Panc1 (cell line): ENCODE results near the gene GNAZ. TPM values are rescaled to one million over a fixed set of nuclear protein-coding genes. Genes with fewer than 3 reads are reported as not detected.

ENCODE experiments used
- ATAC-seq: fragments of 200-7000 bp; cut with Tn5 transposase; 2 replicates; pipeline ENCODE4 v1.9.1; 2020; ENCODE audit warnings: mild to moderate bottlenecking, moderate library complexity
- BruUV-seq: library from RNA; stranded (reverse); fragments of 400-500 nt; replicated peaks from 2 replicates; lab custom pipeline; 2021; lab: Mats Ljungman, UMichigan
- CTCF ChIA-PET: fragments of 300-600 bp; sonication (Branson Sonifier 250); formaldehyde crosslinking; loops from one replicate; lab custom pipeline; 2022; ENCODE audit warnings: antibody characterized with exemption; lab: Charles Lee
- POLR2A ChIA-PET: fragments of 300-600 bp; sonication (Branson Sonifier 250); formaldehyde crosslinking; loops from one replicate; lab custom pipeline; 2022; ENCODE audit warnings: antibody characterized with exemption; lab: Charles Lee
- DNase-seq: peaks from one replicate; pipeline ENCODE4 v3.0.0-alpha.2; 2010; ENCODE audit warnings: low read depth, low spot score
- H3K27ac ChIP-seq: 2 replicates; pipeline ENCODE4 v1.5.1; 2011; ENCODE audit warnings: mild to moderate bottlenecking, low read length, inconsistent platforms
- H3K27me3 ChIP-seq: fragments of 200-500 bp; sonication (Bioruptor generic); 2 replicates; pipeline ENCODE4 v1.6.0; 2014; ENCODE audit warnings: low read length, inconsistent platforms; ENCODE audit not compliant: control insufficient read depth, insufficient read depth
- H3K36me3 ChIP-seq: fragments of 200-500 bp; sonication (Bioruptor generic); 2 replicates; pipeline ENCODE4 v1.5.1; 2014; ENCODE audit warnings: inconsistent platforms, mild to moderate bottlenecking, low read length, moderate library complexity; ENCODE audit not compliant: control insufficient read depth, insufficient read depth
- H3K4me1 ChIP-seq: 2 replicates; pipeline ENCODE4 v1.5.1; 2011; ENCODE audit warnings: inconsistent platforms, mild to moderate bottlenecking, low read length, moderate library complexity; ENCODE audit not compliant: control insufficient read depth, insufficient read depth
- H3K4me3 ChIP-seq, 2 experiments: 2 replicates each; pipeline ENCODE4 v1.5.1; 2011 to 2012; ENCODE audit warnings: low read depth in 2 of 2, low read length in 2 of 2, mild to moderate bottlenecking in 2 of 2, inconsistent platforms in 1 of 2, moderate library complexity in 1 of 2
- H3K9me3 ChIP-seq: fragments of 200-500 bp; sonication (Bioruptor generic); 2 replicates; pipeline ENCODE4 v1.5.1; 2014; ENCODE audit warnings: low read depth, mild to moderate bottlenecking, inconsistent platforms, low read length, moderate library complexity; ENCODE audit not compliant: control insufficient read depth, insufficient read depth
- POLR2AphosphoS5 ChIP-seq: IDR thresholded peaks from 2 replicates; pipeline ENCODE4 v1.6.1; 2012; ENCODE audit warnings: mild to moderate bottlenecking, low read depth, low read length, moderate library complexity
- REST ChIP-seq, 2 experiments: IDR thresholded peaks; 2 replicates each; pipeline ENCODE4 v1.6.1; 2011 to 2012; ENCODE audit warnings: low read depth in 2 of 2, control low read depth in 1 of 2, low read length in 1 of 2, mild to moderate bottlenecking in 1 of 2, moderate library complexity in 1 of 2; ENCODE audit not compliant: insufficient read depth in 1 of 2
- SIN3A ChIP-seq: IDR thresholded peaks from 2 replicates; pipeline ENCODE4 v1.6.1; 2012; ENCODE audit warnings: low read depth, mild to moderate bottlenecking, low read length, moderate library complexity, borderline replicate concordance; ENCODE audit not compliant: insufficient read depth
- TCF7L2 ChIP-seq: IDR thresholded peaks from 2 replicates; pipeline ENCODE4 v1.6.1; 2011; ENCODE audit warnings: mild to moderate bottlenecking, low read depth, low read length, inconsistent platforms
- in situ Hi-C: cut with HindIII; loops from 2 replicates; pipeline ENCODE4 v1.10.0; 2016; ENCODE audit warnings: low sequenced_read_pairs, low pct_unique_long_range_greater_than_20kb
- intact Hi-C: fragments of 100-400 bp; cut with micrococcal nuclease; formaldehyde crosslinking; loops from one replicate; pipeline ENCODE4 v1.10.0; 2022; ENCODE audit not compliant: unreplicated experiment
- total RNA-seq: library from RNA; stranded (reverse); gene quantifications from one replicate; pipeline ENCODE4 v1.2.1, GENCODE V29; 2021; ENCODE audit not compliant: unreplicated experiment
- TF ChIP-seq, protein P1 (sequence below): fragments of 450-650 bp; IDR thresholded peaks from 2 replicates; pipeline ENCODE4 v1.5.1; 2017; ENCODE audit warnings: mild to moderate bottlenecking

GNAZ gene
- total RNA-seq, 1 experiment from 2014 or later: 11.9 TPM

DNA sequence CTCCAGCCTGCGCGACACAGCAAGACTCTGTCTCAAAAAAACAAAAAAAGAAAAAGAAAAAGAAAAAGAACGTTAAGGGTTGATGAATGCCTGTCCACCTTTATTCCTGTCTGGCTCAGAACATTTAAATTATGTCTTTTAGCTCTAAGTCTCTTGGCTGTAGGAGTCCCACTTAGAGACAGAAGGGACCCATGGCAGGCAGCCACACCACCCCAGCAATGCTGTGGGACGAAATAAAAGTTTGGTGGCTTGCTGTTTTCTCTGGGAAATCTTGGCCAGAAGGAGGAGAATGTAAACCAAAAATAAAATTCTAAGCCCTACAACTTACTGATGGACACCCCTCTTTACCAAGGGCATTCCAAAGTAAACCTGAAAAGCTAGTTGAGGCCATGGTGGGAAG lies 38.9 kb upstream of the GNAZ start:
- in situ Hi-C loops (no loop called here), intact Hi-C loops (no loop called here)
- ChIA-PET CTCF (no interaction called here), POLR2A (no interaction called here)
- DNase-seq (no peak), ATAC-seq (no peak)
- no peaks in the 10 kb centered on the region for H3K36me3 ChIP-seq
- H3K4me1 ChIP-seq: no peaks in the 10 kb centered on the region
- H3K4me3 ChIP-seq: no peak overlapping the region
- BruUV-seq: no TSS peak
- TF ChIP-seq POLR2AphosphoS5: no peak
- TF ChIP-seq TCF7L2: no peak
- TF ChIP-seq, protein P1, sequence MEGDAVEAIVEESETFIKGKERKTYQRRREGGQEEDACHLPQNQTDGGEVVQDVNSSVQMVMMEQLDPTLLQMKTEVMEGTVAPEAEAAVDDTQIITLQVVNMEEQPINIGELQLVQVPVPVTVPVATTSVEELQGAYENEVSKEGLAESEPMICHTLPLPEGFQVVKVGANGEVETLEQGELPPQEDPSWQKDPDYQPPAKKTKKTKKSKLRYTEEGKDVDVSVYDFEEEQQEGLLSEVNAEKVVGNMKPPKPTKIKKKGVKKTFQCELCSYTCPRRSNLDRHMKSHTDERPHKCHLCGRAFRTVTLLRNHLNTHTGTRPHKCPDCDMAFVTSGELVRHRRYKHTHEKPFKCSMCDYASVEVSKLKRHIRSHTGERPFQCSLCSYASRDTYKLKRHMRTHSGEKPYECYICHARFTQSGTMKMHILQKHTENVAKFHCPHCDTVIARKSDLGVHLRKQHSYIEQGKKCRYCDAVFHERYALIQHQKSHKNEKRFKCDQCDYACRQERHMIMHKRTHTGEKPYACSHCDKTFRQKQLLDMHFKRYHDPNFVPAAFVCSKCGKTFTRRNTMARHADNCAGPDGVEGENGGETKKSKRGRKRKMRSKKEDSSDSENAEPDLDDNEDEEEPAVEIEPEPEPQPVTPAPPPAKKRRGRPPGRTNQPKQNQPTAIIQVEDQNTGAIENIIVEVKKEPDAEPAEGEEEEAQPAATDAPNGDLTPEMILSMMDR: no peak
- no peak for TF ChIP-seq REST (IDR thresholded peaks at IDR 0.05; ENCODE audit: insufficient read depth in 1 of 2, low read depth in 2 of 2, low read length in 1 of 2)
- no peak for TF ChIP-seq SIN3A
- H3K27me3 ChIP-seq: no peaks in the 10 kb centered on the region; the same call in 1 of the 2 replicates
- H3K27ac ChIP-seq: no peak overlapping the region
- H3K9me3 ChIP-seq: no peaks in the 10 kb centered on the region

DNA sequence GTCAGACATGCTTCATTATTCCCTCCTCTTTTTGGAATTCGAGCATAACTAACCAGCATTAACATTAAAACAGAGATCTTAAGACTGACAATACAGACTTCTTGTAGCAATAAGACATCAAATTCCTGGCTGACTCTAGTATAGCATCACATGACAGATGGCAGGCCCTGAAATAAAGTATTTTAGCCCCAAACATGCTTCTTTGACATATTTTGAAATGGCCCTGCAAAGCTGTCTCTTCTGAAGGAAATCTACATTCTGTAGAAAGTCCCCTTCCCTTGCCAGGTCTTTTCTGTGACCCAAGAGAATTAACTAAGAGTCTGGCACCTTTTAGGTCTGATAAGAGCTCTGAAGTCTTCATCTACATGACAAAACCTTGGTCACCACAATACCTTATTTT lies 38.5 kb upstream of the GNAZ start:
- intact Hi-C loops (no loop called here), in situ Hi-C loops (no loop called here)
- no TSS peak for BruUV-seq
- TF ChIP-seq REST (IDR thresholded peaks at IDR 0.05; ENCODE audit: insufficient read depth in 1 of 2, low read depth in 2 of 2, low read length in 1 of 2) (no peak), POLR2AphosphoS5 (no peak), TCF7L2 (no peak), SIN3A (no peak)
- TF ChIP-seq, protein P1: no peak
- Histone ChIP-seq H3K4me1 (no peaks in the 10 kb centered on the region), H3K36me3 (no peaks in the 10 kb centered on the region), H3K4me3 (no peak overlapping the region), H3K27ac (no peak overlapping the region), H3K9me3 (no peaks in the 10 kb centered on the region), H3K27me3 (no peaks in the 10 kb centered on the region; the same call in 1 of the 2 replicates)
- ATAC-seq (no peak), DNase-seq (no peak)
- ChIA-PET CTCF (no interaction called here), POLR2A (no interaction called here)
